ENCODE measurements around the gene CRABP2. TPM values are rescaled to one million over a fixed set of nuclear protein-coding genes. Genes with fewer than 3 reads are reported as not detected.
A peak's percentile ranks its signal among the peaks of the same experiment; 100 is the strongest.

CRABP2 gene
- total and polyA plus RNA-seq, 10 of the 15 experiments (the other 5 are each of a cell fraction or from before 2014, with no cell fraction given) = 0.21 to 1.3 (median 0.41) TPM

GRCh38 chr1:156746728-156747631, 41.6 kb upstream of the CRABP2 start (continued):
- TF ChIP-seq ELK1 (IDR thresholded peaks at IDR 0.05; ENCODE audit: low read depth, low read length) (no peak), SREBF2 (IDR thresholded peaks at IDR 0.05; ENCODE audit: low read length) (no peak), PML (IDR thresholded peaks at IDR 0.05; ENCODE audit: low read length) (no peak), POLR2AphosphoS2 (IDR thresholded peaks at IDR 0.05; ENCODE audit: low read depth, low read length) (no peak), IKZF2 (IDR thresholded peaks at IDR 0.05) (no peak; a peak in 1 of 4 replicates)

GRCh38 chr1:156746406-156746727, 41.0 kb upstream of the CRABP2 start:
- in situ Hi-C loops (cut with MboI) = no loop called here
- intact Hi-C loops (cut with micrococcal nuclease; ENCODE audit: unreplicated experiment) = loop anchor here (10.0 kb wide), 1 partner anchor 242 kb away; the partner anchor contains the start of gene MEF2D
- WGBS (ENCODE audit: insufficient coverage, insufficient replicate concordance, low lambda C conversion rate, missing lambda C conversion rate) = 65% methylated on average over 8 of the region's 9 CpGs
- RAD21 ChIA-PET (ENCODE audit: unreplicated experiment) = interaction anchor here (1.0 to 2.2 kb wide), 2 partner anchors 20 kb away, joined by 3 to 12 read pairs; partner anchors contain the start of gene METTL25B
- ATAC-seq = no peak
- peak overlapping the region; percentile 68; the same call in 1 of the 2 replicates for H3K4me3 ChIP-seq
- peaks cover 20% of the 10 kb centered on the region for H3K4me1 ChIP-seq (ENCODE audit: control insufficient read depth, insufficient read depth, low read length)
- no peak overlapping the region for H3K9ac ChIP-seq (ENCODE audit: control insufficient read depth, insufficient read depth, low read length)
- peak overlapping the region; percentile 55; the same call in 1 of the 2 replicates for H3K4me2 ChIP-seq (ENCODE audit: control insufficient read depth, insufficient read depth)
- no peak for DNase-seq (ENCODE audit: low read depth, low spot score)
- peaks cover 66% of the 10 kb centered on the region for H3K79me2 ChIP-seq (ENCODE audit: control insufficient read depth, insufficient read depth, low read length)
- SMC1A ChIA-PET (ENCODE audit: uncharacterized antibody, unreplicated experiment) = interaction anchor here (3.5 kb wide), 1 partner anchor 20 kb away, joined by 20 read pairs; no protein-coding TSS in a partner anchor
- TF ChIP-seq ZNF24 (IDR thresholded peaks at IDR 0.05) = no peak
- TF ChIP-seq, protein P1, sequence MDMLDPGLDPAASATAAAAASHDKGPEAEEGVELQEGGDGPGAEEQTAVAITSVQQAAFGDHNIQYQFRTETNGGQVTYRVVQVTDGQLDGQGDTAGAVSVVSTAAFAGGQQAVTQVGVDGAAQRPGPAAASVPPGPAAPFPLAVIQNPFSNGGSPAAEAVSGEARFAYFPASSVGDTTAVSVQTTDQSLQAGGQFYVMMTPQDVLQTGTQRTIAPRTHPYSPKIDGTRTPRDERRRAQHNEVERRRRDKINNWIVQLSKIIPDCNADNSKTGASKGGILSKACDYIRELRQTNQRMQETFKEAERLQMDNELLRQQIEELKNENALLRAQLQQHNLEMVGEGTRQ (IDR thresholded peaks at IDR 0.05; ENCODE audit: borderline replicate concordance, low read depth, low read length) = peak; percentile 8; the same call in 1 of the 2 replicates
- 0 out of 4 replicates have a peak, but pooled peaks of 1 of the 2 experiments have one; percentile 33 for TF ChIP-seq BHLHE40 (IDR thresholded peaks at IDR 0.05; ENCODE audit: borderline replicate concordance in 1 of 2, low read depth in 2 of 2, low read length in 1 of 2)
- TF ChIP-seq NFYA (IDR thresholded peaks at IDR 0.05; ENCODE audit: borderline replicate concordance, low read depth, low read length) = no peak
- TF ChIP-seq, protein P2, sequence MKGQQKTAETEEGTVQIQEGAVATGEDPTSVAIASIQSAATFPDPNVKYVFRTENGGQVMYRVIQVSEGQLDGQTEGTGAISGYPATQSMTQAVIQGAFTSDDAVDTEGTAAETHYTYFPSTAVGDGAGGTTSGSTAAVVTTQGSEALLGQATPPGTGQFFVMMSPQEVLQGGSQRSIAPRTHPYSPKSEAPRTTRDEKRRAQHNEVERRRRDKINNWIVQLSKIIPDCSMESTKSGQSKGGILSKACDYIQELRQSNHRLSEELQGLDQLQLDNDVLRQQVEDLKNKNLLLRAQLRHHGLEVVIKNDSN (IDR thresholded peaks at IDR 0.05; ENCODE audit: borderline replicate concordance, extremely low read length, insufficient read depth, low read depth, low read length) = peak; percentile 51
- TF ChIP-seq RAD51 (IDR thresholded peaks at IDR 0.05) = peak; percentile 90
- TF ChIP-seq ATF3 (IDR thresholded peaks at IDR 0.05; ENCODE audit: borderline replicate concordance, extremely low read depth, low read depth, low read length) = 0 out of 2 replicates have a peak, but pooled peaks have one; percentile 3
- no peak for TF ChIP-seq STAT3 (IDR thresholded peaks at IDR 0.05; ENCODE audit: low read depth, low read length)
- no peak for FAIRE-seq
- no peak overlapping the region for H2AFZ ChIP-seq (ENCODE audit: control insufficient read depth, low read depth, low read length)
- no peaks in the 10 kb centered on the region for H4K20me1 ChIP-seq (ENCODE audit: control insufficient read depth, insufficient read depth)
- H3K36me3 ChIP-seq (ENCODE audit: control insufficient read depth in 2 of 2, insufficient read depth in 2 of 2, low read length in 1 of 2) = peaks cover 22 to 23% of the 10 kb centered on the region in 2 experiments
- no TSS peak for BruUV-seq (replicated peaks)
- no peak overlapping the region for H3K27ac ChIP-seq (ENCODE audit: control insufficient read depth, insufficient read depth)
- H3K9me3 ChIP-seq (replicated peaks; ENCODE audit: control insufficient read depth, insufficient read depth, low read length) = no peaks in the 10 kb centered on the region
- no peaks in the 10 kb centered on the region for H3K27me3 ChIP-seq (replicated peaks in 1 of 2; ENCODE audit: control insufficient read depth in 2 of 2, insufficient read depth in 2 of 2, low read length in 1 of 2)
- CTCF ChIA-PET = interaction anchor here (1.0 kb wide), 1 partner anchor 19 kb away, joined by 4 read pairs; no protein-coding TSS in a partner anchor
- POLR2A ChIA-PET = interaction anchor here (0.8 kb wide), 1 partner anchor 18 kb away, joined by 6 read pairs; the partner anchor contains the start of genes ISG20L2 and METTL25B

All from GM12878 (cell line).